ENCODE data around the gene RAB4A.

Gene RAB4A

GRCh38 chr1:229260297-229260696 lies 10.6 kb upstream of the RAB4A start:
- TF ChIP-seq, protein P1, sequence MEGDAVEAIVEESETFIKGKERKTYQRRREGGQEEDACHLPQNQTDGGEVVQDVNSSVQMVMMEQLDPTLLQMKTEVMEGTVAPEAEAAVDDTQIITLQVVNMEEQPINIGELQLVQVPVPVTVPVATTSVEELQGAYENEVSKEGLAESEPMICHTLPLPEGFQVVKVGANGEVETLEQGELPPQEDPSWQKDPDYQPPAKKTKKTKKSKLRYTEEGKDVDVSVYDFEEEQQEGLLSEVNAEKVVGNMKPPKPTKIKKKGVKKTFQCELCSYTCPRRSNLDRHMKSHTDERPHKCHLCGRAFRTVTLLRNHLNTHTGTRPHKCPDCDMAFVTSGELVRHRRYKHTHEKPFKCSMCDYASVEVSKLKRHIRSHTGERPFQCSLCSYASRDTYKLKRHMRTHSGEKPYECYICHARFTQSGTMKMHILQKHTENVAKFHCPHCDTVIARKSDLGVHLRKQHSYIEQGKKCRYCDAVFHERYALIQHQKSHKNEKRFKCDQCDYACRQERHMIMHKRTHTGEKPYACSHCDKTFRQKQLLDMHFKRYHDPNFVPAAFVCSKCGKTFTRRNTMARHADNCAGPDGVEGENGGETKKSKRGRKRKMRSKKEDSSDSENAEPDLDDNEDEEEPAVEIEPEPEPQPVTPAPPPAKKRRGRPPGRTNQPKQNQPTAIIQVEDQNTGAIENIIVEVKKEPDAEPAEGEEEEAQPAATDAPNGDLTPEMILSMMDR (IDR thresholded peaks at IDR 0.05; ENCODE audit: low read depth, low read length): no peak
- H3K4me3 ChIP-seq (replicated peaks in 1 of 2; ENCODE audit: low read depth in 2 of 2, low read length in 2 of 2): no peak overlapping the region
- no peak for DNase-seq (ENCODE audit: low read depth in 2 of 2)

GRCh38 chr1:229262239-229262638 lies 8.7 kb upstream of the RAB4A start:
- TF ChIP-seq, protein P1 (IDR thresholded peaks at IDR 0.05; ENCODE audit: low read depth, low read length): no peak
- H3K4me3 ChIP-seq (replicated peaks in 1 of 2; ENCODE audit: low read depth in 2 of 2, low read length in 2 of 2): no peak overlapping the region
- DNase-seq (ENCODE audit: low read depth in 2 of 2): no peak

DNA sequence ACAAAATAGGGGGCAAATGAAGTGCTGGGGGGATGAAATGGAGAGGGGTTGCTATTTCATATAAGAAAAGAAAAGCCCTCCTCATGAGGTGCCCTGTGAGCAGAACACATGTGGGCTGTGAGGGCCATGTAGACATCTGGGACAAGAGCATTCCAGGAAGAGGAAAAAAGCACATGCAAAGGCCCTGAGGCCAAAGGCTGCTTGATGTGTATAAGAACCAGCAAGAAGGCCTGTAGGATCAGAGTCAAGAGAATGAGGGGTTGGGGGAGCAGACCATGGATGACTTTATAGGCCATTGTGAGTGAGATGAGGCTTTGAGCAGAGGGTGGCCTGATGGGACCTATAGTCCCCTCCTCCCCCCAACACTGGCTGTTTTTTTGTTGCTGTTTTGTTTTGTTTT lies 7.7 kb upstream of the RAB4A start:
- H3K4me3 ChIP-seq (replicated peaks in 1 of 2; ENCODE audit: low read depth in 2 of 2, low read length in 2 of 2): no peak overlapping the region
- TF ChIP-seq, protein P1 (IDR thresholded peaks at IDR 0.05; ENCODE audit: low read depth, low read length): no peak
- DNase-seq (ENCODE audit: low read depth in 2 of 2): no peak

- DNase-seq (ENCODE audit: low read depth in 2 of 2): no peak
- H3K4me3 ChIP-seq (replicated peaks in 1 of 2; ENCODE audit: low read depth in 2 of 2, low read length in 2 of 2): no peak overlapping the region
- TF ChIP-seq, protein P1 (IDR thresholded peaks at IDR 0.05; ENCODE audit: low read depth, low read length): no peak
Observed at GRCh38 chr1:229264068-229264467, 6.8 kb upstream of the RAB4A start.

- no peak overlapping the region for H3K4me3 ChIP-seq (replicated peaks in 1 of 2; ENCODE audit: low read depth in 2 of 2, low read length in 2 of 2)
- TF ChIP-seq, protein P1 (IDR thresholded peaks at IDR 0.05; ENCODE audit: low read depth, low read length): no peak
- peak in 1 of 2 donors; percentile 41 for DNase-seq (ENCODE audit: low read depth in 2 of 2)
Observed at GRCh38 chr1:229264487-229264886, 6.4 kb upstream of the RAB4A start.

- DNase-seq (ENCODE audit: low read depth in 2 of 2): no peak
- H3K4me3 ChIP-seq (replicated peaks in 1 of 2; ENCODE audit: low read depth in 2 of 2, low read length in 2 of 2): no peak overlapping the region
- TF ChIP-seq, protein P1 (IDR thresholded peaks at IDR 0.05; ENCODE audit: low read depth, low read length): no peak
Observed at GRCh38 chr1:229266274-229266673, 4.6 kb upstream of the RAB4A start.

DNA sequence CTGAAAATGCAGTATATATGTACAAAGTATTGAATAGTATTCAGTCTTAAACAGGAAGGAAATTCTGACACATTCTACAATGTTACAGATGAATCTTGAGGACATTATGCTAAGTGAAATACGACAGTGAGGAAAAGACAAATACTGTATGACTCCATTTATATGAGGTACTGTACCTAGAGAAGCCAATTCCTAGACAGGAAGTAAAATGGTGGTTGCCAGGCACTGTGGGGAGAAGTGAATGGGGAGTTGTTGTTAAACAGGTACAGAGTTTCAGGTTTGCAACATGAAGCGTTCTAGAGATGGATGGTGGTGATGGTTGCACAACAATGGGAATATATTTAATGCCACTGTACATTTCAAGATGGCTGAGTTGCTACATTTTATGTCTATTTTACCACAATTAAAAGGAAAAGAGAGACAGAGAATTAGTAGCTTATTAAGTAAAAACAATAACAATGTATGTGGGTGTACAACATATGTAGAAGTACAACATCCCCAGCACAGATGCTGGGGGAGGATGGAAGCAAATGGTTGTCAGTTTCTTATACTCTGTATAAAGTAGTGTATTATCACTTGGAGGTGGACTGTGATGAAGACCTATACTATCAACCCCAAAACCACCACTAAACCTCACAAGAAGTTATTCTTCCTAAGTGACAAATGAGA lies 3.9 kb upstream of the RAB4A start:
- no peak for DNase-seq (ENCODE audit: low read depth in 2 of 2)
- TF ChIP-seq, protein P1 (IDR thresholded peaks at IDR 0.05; ENCODE audit: low read depth, low read length): no peak

More for the DNA sequence above, 3.9 kb upstream of the RAB4A start:
- H3K4me3 ChIP-seq (replicated peaks in 1 of 2; ENCODE audit: low read depth in 2 of 2, low read length in 2 of 2): no peak overlapping the region
